ENCODE data around the gene RBM17.
"Not testable (repeated sequence)": the region's sequence is repeated elsewhere in the genome, so short reads cannot be mapped to it uniquely, and the experiment has no call there.

RBM17 gene

GRCh38 chr10:6114299-6114698 is 25.5 kb downstream of the RBM17 start:
- no peak for DNase-seq

DNA sequence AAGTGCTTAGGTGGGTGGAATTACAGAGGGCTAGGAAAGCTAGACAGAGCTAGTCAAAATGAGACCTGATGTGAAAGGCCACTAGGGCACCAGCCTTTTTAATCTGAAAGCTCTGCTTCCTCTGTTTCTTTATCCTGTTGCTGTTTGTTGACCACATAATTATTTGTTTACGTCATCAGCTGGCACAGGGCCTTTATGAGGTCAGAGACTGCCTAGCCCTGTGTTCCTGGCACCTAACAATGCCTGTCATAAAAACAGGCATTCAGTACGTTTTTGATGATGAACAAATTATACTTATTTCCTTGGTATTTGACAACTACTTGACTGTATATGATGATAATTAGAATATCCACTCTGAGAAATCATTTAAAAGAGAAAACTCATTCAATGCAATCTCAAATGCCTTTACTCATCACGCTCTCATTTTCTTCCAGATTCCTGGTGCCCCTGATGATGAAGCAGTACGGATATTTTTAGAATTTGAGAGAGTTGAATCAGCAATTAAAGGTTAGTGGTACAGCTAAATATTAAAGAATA is 26.0 kb downstream of the RBM17 start:
- DNase-seq = no peak

DNA sequence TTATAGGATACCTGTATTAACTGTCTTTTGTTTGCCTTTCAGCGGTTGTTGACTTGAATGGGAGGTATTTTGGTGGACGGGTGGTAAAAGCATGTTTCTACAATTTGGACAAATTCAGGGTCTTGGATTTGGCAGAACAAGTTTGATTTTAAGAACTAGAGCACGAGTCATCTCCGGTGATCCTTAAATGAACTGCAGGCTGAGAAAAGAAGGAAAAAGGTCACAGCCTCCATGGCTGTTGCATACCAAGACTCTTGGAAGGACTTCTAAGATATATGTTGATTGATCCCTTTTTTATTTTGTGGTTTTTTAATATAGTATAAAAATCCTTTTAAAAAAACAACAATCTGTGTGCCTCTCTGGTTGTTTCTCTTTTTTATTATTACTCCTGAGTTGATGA is 26.6 kb downstream of the RBM17 start:
- DNase-seq = no peak

DNA sequence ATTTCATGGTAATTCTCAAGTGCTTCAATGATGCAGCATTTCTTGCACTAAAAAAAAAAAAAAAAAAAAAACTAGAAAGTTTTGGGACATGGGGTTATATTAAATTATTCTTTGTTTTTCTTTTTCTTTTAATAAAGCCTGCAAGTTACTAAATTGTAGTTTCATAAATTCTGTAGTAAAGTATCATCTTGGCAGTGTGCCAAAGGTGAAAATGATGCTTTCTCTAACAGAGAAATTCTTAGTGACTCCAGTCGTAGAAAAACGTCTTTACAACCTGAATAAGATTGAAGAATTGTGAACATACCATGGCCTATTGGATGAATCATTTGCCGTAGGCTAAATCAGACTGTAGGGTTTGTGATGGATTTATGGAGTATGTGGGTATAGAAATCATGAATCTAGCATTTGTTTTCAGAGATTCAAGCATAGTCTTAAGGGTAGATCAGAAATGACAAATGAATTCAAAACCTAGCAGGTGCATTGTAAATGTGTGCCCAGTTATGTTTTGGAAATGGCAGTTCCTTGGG is 27.1 kb downstream of the RBM17 start:
- DNase-seq = no peak

- DNase-seq = no peak
Measured at GRCh38 chr10:6116806-6117205, 28.0 kb downstream of the RBM17 start.

DNA sequence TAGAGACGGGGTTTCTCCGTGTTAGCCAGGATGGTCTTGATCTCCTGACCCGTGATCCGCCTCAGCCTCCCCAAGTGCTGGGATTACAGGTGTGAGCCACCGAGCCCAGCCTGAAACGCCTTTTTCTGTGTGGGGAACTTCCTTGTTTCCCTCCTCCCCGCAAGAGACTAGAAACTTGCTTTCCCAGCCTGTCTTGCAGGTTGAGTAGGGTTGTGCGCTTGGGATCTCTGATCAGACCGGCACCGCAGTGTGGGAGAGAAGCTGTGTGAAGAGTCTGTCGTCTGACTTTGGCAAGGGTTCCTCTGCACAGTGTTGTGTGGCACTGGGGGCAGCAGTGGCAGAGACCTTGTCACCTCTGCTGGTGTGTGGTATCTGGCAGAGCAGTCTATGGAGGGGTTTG is 28.9 kb downstream of the RBM17 start:
- no peak for DNase-seq

GRCh38 chr10:6119423-6119822 is 30.6 kb downstream of the RBM17 start:
- DNase-seq = no peak

- DNase-seq = no peak
Measured at GRCh38 chr10:6119962-6120361, 31.1 kb downstream of the RBM17 start.

GRCh38 chr10:6120691-6121090 is 31.9 kb downstream of the RBM17 start:
- DNase-seq = no peak

GRCh38 chr10:6121146-6121545 is 32.3 kb downstream of the RBM17 start:
- DNase-seq = no peak

- DNase-seq = no peak
Measured at GRCh38 chr10:6123532-6123931, 34.7 kb downstream of the RBM17 start.

- DNase-seq = no peak
Measured at GRCh38 chr10:6124666-6125065, 35.8 kb downstream of the RBM17 start.

- DNase-seq = not testable (repeated sequence)
Measured at GRCh38 chr10:6127461-6127860, 38.6 kb downstream of the RBM17 start.

- DNase-seq = no peak
Measured at GRCh38 chr10:6128087-6128486, 39.3 kb downstream of the RBM17 start.

DNA sequence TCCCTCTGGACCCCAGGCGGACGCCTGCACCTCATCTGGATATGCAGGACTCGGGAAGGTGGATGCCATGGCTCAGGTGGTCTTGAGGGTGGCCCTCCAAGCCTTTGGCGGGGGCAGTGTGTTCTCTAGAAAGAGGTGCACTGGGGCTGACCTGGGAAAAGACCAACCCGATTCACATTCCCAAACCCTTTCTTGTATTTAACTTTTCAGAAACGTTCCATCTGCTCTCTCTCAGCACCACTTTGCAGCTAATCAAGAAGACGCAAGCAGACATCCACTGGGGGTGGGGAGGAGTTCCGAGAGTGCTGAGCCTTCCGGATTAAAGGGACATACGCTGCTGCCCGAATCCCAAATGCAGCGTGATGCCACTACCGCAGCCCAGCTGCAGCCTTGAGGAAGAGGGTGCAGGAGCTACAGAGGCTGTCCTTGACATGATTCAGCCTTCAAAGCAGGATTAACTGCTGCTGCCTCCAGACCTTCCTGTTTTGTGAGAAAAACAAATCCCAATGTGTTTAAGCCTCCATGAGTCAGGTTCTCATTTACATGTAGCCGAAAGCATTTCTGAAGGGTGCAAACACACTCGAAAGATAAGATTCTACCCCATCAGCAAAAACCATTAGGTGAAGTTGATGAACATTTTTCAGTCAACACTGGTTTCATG is 39.9 kb downstream of the RBM17 start:
- DNase-seq = no peak

DNA sequence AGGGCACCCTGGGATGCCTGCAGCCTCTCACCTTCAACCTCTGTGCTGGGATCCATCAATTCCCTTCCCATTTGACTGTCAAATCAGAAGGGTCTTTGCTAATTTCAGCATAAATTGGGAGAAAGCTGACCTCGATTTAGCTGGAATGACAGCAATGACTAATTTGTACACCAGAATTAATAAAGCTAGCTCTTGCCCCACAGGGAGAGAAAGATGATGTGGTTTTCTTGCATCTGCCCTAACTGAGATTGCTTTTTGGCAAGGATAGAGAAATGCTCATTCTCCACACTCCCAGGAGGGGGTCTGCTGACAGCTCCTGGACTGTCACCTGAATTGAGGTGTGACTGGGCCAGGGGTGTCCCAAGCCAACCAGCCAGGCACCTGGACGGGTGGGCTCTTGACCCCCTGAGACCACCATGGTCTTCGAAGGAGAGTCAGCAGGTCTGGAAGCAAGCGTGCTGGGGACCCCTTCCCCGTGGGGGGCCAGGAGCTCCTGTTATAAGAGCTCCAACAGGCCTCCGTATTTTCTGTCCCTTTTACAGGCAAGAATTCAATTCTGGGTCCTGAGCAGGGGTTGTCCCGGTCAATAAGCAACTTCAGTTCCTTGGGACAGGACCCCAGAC is 42.1 kb downstream of the RBM17 start:
- DNase-seq = no peak

GRCh38 chr10:6133331-6134098 is 44.7 kb downstream of the RBM17 start:
- no peak for DNase-seq

- DNase-seq = no peak
Measured at GRCh38 chr10:6134099-6134823, 45.4 kb downstream of the RBM17 start.

- DNase-seq = no peak
Measured at GRCh38 chr10:6135039-6135438, 46.2 kb downstream of the RBM17 start.

- no peak for DNase-seq
Measured at GRCh38 chr10:6135589-6136168, 46.8 kb downstream of the RBM17 start.

DNA sequence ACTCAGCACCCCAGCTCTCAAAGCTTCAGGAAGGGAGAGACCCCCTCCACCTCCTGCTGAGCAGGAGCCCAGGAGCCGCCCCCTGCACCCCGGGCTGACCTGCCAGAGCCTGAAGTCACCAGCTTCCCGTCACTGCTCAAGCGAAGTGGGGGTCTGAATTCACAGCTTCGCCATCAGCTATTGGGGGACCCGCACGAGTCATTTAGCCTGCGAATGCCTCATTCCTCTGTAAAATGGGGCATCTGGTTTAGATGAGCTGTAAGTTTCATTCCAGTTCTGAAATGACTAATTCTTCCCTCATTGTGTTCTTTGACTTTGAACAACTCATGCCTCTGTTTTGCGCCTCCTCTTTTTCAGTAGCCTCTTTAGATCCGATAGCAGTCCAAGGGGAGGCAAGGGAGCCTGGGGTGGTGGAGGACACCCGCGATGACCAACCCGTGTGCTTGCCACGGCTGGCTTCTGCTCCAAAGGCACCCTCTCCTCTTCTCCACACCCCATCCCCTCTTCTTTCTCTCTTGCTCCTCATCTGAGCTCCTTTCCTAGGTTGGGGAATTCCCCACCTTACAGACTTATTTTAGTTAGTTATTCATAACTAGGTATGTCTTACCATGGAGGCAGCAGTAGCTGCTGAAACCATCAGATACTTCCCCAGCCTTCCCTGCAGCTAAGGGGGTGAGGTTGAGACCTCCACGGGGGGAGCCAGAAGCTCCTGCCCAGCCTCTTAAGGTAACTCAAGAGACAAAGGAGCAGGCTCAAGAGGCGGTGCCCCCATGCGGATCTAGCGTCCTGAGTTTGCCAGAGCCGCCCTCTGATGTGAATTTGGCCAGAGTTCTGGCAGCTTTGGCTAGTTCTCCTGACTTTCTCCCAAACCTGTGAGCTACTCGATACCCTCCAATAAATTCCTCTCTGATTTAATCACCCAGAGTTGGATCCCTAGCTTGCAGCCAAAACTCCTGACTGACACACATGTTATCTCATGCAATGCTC is 47.7 kb downstream of the RBM17 start:
- no peak for DNase-seq
